GOT3 (cell line): ENCODE data around the gene HHAT.

Source experiments
- DNase-seq: peaks from one replicate; lab custom pipeline; 2025; ENCODE audit warnings: mixed read lengths; lab: John Stamatoyannopoulos, UW

The HHAT gene

DNA sequence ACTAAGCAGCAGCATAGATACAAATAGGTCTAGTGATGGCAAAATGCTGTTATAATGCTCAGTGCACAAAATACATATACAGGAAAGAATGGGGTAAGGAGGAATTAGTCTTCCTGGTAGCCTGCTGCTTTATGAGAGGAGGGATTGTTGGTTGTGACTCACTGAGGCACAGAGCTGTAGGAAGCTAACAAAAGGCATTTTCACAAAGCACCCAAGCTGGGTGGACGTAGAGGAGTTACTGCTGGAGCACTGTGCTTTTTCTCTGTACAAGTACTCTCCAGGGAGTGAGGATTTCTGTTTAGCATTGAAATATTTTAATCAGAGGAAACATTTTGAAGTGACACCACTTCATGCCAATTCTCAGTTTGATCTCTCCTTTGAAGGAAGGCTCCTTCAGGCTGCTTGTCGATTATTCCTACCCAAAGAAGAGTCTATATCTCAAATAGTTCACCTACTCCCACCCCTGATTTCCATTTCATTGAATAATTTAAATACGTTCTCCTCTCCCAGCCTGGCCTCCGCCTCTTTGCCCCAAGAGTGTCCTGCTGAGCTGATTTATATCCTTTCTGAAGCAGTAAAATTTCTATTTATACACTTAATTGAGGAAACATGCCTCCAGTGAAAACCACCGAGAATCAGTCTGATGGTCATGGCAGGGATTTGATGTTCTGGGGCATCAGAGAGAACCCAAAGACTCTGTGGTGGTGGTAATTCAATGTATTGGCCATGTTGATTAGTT is 271.9 kb downstream of the HHAT start:
- no peak for DNase-seq

DNA sequence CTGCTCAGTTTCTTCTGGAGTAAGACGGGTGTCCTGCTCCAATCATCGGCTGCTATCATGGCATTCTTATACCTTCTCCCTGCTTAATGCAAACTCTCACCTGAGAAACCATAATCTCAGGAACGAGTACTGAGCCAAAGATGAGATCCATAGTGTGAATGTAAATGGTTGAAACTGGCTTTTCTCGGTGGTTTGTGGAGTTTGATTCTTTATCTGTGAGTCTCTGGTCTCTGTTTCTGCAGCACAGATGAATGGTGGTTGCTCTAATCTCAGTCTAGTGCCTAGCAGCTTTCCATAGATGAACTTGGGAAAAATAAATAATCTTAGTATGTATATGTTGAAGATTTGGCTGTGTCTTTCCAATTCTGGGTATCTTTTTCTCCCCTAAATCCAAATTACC is 274.4 kb downstream of the HHAT start:
- no peak for DNase-seq

DNA sequence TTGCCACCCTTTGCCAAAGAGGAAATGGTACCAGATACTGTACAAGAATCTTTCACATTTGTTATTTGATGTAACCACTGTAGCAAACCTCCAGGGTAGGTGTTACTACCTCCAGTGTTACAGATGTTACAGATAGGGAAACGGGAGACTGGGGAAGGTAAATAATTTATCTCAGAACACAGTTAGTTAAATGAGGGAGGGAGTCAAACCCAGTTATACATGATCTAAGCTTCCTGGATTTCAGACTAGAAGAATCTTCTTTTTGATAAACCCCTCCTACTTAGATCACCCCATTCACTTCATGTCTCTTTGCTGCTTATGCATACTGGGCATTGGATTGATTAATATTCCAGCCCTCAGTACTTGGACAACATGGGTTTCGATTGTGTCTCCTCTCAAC is 276.4 kb downstream of the HHAT start:
- DNase-seq = no peak

DNA sequence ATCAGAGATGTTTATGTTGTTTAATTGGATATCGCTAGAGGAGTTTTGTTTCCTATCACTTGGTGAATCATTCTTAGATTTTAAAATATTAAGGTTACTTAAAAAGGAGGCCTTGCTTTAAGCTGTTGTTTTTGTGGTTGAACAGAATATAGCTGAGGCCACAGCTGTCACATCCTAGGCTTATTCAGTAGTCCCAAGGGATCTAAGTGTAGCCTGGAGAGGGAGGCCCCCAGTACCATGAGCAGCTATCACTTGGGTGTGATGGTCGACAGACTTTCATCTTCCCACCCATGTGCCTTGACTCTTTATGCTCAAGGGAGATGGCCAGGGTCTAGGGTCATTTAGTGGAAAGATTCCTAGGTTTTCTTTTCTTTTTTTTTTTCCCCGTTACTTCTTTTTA is 278.7 kb downstream of the HHAT start:
- DNase-seq = no peak

DNA sequence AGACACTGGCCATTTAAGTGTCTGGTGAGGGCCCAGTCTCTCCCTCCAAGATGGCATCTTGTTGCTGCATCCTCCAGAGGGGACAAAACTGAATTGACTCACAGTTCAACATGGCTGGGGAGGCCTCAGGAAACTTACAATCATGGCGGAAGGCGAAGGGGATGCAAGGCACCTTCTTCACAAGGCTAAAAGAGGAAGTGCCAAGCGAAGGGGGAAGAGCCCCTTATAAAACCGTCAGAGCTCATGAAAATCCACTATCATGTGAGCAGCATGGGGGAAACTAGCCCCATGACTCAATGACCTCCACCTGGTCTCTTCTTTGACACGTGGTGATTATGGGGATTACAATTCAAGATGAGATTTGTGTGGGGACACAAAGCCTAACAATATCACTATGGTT is 280.1 kb downstream of the HHAT start:
- DNase-seq = no peak

DNA sequence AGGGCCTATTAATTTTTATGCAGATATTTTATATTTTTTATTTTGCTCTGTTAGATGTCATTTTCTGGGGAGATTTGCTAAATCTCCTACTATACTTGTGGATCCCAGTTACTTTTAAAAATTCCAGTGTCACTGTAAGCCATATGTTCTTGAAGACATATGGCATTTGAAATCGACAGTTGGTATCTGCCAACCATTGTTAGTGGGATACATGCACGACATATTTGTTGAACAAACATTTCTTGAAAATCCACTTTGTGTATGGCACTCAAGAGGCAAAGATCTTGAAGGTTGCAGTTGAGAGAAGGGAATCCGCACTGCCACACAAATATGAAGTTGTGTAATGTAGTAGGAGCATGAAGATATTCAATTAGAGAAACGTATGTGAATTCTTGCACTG is 287.7 kb downstream of the HHAT start:
- DNase-seq = no peak

DNA sequence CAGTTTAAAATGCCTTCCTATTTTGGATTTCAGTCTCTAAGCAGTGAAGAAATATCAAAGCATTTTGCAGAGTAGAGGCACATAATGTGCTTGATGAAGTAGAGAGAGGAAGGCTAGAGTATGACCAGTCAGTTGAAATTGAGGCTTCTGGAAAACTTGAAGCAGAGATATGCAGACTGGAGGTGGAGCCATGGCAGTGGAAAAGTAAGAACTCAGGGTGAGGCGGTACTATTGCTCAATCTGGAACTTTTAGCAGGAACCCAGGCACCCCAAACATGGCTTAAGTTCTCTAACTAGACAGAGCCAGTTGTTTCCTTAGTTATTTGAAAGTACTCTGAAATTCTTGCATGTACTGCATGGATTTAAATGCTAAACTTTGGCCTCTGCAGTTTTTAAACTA is 288.6 kb downstream of the HHAT start:
- DNase-seq = no peak

DNA sequence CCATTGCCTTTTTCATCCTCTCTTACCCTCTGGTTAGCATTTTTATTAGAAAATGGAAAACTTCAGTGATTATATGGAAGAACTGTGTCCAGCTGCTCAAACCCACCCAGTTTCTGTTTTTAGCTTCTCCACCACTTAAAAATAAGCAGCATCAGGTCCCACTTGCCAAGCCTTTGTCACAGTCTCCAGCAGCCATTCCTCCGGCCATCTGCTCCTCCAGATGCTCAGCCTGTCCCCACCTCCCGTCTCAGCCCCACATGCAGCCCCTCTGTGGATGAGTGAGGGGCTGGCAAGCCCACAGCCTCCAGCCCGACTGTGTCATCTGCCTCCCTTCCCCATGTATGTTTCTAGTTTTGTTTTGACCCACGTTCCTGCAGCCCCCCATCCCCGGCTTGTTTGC is 289.7 kb downstream of the HHAT start:
- DNase-seq = no peak

DNA sequence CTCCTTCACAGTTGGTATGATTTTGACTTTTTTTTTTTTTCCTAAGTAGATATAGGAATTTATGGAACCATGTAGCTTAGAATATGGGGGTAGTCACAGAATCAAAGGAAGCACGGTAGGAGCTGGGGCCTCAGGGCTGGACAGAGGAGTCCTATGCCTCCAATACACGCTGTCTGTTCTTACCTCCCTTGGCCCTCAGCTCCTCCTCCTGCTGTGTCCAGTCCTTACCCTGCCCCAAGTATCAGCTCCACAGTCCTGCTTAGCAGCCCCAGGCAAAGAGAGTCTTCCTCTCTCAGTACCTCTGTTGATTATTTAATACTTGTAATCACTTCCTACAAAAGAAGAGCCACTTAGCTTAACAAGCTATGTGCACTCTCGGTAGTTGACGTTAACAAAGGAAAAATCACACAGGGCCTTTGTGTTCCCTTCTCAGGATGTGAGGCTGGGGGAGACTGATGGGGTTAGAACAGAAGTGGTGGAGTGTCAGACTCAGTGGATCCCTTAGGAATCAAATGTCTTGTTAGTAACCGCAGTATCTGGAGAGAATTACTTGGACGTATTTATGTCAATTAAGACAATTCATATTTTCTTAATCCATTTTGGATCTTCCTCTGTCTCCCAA is 292.3 kb downstream of the HHAT start:
- no peak for DNase-seq

DNA sequence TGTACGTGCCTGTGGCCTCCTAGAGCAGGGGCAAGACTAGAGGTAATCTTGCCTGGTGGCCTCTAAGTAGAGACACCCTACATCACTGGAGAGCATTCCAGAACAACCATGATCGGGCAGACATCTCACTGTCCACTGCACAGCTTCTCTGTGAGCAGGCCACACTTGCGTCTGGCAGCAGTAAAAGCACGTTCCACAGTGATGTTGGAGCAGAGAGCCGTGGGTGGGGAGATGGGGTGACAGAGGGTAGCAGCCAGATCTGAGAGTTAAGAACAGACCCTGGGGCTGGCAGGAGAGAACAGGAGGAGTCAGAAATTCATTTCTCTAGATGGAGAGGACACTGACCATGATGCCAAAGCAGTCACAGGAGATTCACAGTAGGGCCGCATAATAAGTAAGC is 293.0 kb downstream of the HHAT start:
- DNase-seq = no peak

DNA sequence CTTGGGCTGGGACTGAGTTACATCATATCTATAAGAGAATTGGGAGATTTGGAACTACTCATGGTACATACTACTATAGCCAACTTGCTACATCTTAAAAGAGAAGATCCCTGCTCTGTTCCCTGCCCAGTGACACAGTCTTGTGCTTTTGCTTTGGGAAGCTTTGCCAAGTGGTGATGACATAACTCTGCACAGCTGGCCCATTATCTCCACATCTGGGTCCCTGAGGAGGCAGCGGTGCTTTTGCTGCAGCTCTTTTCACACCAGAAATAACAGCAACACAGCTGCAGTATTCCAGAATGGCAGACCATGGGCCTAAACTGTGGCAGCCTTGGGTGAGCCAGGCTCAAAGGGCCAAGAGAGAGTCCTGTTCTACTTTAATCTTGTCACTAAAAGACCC is 296.0 kb downstream of the HHAT start:
- DNase-seq = no peak

DNA sequence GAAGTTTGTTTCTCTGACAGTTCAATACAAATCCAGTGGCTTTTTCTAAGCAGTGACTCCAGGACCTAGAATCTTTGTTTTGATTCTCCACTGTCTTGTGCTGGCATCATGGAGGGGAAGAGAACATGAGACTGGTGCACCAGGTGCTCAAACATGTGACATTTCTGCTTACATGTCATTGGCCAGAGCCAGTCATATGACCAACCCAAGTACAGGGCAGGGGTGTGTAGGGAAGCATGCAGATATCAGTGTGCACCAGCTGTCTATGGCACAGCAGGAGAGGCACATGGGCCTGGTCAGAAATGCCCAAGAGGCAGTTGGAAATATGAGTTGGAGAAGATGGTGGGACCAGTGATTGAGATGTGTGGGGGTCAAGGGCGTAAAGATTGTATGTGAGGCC is 297.0 kb downstream of the HHAT start:
- DNase-seq = no peak

DNA sequence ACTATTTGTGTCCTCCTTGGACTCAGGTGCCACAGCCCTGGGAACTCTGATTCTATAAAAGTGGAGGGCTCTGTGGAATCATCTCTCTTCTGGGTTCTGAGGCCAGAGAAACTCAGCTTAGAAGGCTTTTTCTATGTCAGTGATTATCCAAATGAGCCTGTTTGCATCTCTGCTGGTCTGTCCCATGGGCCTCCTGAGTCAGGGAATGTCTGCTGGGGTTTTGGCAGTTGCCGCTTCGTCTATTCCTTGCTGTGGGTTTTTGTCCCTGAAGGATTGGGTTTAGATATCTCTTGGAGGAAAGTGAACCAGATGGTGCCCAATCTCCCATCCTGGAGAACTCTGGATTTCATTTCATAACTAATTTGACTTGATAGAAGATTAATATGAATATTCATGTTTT is 297.6 kb downstream of the HHAT start:
- no peak for DNase-seq

DNA sequence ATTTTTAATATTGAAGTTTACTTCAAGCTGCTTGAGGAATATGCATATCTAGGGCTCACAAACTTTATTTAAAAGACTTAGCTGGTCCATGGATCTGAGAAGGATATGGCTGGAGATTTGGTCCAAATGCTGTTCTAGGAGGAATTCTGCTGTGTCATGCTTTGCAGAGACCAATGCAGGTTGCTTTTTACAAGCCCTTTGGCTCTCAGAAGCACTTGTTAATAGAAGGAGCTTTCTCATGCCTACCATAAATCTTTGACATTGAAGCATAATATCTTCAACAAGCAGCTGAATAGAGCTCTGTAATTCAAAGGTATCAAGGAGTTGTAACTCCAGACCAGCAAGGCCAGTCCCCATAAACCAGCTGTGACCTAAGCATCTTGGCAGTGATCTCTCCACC is 299.1 kb downstream of the HHAT start:
- no peak for DNase-seq

DNA sequence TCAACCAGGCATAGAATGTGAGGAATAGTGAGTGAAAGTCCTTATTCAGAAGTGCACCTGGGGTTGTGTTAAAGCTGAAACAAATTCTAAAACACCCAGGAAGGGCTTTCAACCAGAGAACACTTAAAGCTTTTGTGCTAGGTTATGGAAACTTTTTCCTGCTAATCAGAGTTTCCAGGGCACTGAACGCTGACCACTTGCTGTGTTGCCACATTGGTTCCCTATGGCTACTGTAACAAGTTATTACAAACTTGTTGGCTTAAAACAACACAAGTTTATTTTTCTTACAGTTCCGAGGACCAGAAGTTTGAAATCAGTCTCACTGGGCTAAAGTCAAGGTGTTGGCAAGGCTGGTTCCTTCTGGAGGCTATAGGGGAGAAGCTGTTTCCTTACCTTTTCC is 300.6 kb downstream of the HHAT start:
- no peak for DNase-seq

DNA sequence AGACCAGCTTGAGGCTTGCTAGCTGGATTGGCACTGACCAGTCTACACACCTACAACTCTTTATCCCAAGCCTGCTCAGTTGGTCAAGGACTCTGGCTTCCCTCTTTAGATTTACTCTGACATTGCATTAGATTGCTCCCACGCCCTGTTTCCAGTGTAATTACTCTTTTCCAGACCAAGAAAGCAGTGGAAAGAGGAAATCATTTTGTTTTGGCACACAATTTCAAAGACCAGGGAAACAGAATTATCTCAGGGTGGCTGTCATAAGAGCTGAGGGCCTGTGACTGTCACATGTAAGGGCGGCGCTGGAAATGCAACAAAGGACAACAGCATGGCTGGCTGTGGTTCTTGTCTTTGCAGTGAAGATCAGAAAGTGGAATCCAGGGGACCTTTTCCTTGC is 302.7 kb downstream of the HHAT start:
- no peak for DNase-seq

DNA sequence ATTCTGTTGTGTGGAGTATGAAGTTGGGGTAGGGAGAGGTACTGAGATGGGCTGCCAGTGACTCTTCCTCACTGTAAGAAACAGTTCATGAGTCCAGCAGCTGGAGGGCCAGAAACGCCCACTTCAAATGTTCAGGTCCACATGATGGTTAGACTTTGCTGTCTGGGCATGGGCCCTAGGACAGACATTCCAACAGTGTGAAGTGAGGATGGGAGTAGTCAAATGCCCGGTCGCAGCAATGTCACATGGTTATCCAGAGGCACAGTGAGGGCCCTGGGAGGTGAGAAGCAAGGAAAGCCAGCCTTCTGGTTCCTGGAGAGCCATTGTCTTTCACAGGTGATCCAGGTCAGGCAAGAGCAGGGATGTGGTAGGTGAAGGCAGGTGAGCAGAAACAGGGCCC is 304.4 kb downstream of the HHAT start:
- DNase-seq = no peak

DNA sequence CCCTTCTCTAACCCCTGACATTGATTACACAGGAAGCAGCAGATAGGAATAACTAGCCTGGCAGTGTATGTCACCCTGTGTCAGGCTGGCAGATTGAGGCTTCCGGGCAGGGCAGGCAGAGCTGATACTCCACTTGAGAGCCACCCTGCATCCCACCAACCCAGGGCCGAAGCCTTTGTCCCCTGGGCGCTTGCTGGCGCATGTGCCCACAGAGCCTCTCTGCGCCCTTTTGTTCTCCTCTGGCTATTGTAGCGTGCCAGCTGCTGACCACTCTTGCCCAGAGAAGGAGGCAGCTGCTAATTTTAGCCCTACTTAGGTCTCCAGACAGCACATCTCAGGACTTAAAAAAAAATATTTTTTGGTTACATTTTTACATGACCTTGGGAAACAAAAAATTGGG is 304.9 kb downstream of the HHAT start:
- DNase-seq = no peak

DNA sequence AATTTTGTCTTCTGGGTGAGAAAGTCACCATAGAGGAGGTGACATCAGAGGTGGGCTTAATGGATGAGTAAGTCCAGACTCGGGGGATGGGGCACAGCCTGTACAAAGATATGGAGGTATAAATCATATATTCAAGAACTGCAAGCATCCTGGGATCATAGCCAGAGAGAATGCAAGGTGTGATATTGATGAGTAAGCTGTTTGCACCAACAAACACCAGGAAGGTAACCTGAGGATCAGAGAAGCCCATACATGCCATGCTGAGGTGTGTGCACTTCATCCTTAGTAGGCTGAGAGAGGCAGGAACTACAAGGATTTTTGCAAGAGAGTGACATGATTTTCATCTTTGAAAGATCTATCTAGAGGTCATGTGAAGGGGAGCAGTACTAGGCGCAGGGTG is 306.4 kb downstream of the HHAT start:
- no peak for DNase-seq

DNA sequence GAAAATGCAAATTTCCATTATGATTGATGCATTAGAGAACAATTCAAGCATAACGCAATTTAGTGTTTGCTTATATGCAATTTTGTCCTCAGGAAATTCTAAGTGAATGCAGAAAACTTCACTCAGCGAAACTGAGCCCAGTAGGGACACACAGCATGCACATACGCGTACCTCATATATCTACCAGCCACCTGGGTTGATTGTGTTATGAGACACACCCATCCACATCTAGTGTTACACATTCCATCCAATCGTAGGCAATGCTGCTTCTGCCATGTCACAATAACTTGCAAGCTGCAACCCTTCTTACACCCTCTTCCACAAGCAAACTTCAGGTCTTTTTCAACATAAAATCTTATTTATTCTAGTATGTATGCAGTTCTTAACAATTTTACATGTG is 312.9 kb downstream of the HHAT start:
- no peak for DNase-seq

DNA sequence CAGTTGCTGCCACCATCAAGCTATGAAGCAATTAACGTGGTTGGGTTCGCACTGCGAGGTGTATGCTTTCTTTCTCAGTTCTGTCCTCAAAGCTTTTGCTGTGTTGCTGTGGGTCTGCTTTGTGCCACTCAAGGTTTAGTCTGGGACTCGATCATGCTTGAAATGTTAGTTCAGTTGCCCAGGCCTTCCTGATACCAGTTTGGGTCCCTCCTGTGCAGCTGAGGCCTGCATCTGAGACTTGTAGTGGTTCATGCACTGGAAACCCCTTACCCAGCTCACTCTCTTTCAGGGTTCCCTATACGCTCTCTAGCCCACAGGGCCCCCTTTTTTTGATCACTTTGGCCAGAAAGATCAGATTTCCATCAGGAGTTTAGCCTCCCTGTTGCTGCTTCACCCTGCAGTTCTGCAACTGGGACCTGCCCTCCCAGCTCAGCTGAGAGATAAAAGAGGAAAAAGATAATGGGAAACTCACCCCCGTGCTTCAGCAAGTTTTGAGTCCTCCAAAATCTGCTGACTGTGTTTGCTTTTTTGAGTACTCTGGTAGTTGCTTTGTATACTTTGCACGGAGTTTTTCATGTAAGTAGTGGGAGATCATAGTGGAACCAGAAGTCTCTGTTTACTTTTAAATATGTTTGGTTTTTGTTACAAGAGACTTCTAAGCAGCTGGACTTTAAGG is 317.0 kb downstream of the HHAT start:
- DNase-seq = no peak

DNA sequence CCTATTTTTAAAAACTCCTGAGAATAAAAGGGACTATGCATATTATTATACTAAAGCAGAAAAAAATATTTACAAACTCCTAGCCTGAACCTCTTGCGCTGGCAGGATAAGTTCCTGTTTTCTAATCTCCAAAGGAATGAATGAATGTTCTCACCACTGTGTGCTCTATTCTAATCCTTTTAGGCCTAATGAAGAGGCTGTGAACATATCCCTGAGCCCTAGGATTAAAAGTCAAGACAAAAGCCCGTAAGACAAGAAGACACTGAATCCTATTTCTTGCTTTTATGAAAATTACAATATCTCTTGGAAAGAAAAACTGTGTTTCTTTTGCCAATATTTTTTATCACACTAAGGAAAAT is 317.5 kb downstream of the HHAT start:
- no peak for DNase-seq

DNA sequence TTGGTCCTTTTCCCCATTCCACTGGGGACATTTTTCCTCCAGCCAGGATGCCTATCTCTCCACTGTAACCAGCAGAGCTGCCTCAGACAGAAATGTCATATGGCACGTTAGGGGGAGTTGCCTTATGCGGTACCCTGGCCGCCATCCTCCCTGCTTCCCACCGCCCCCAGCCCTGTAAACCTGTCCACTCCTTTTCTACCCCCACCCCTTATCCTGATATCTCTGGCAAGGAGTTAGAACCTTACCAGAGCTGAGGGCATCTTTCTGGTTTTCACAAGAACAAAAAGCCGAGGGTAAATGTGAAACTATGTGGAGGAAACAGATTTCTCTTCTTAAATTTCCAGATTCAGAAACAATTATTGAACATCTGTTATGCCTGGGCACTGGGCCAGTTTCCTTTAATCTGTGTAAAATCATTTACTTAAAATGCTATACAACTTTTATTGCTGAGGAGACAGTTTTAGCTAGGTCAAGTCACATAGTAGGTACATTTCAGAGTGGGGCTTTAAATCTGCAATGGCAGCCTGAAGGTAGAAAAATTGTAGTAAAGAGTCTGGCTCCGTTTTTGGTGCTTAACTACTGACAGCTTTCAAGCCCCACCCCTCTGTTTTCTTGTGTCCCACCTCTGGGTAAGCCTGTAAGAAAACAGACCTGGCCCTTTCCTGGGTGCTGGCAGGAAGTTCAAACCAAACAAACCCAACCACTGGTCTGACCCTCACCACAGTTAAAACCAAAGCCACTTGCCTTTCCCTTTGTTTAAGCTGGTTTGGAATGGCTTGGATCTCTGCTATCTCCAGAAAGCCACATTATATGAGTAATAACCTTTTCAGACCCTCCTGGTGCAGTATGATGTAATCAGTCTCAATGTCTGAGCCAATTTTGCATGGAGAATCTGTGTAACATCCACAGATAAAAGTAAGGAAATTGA is 319.0 kb downstream of the HHAT start:
- DNase-seq = no peak
